HepG2 (cell line): ENCODE measurements around the gene HS6ST1. TPM values are rescaled to one million over a fixed set of nuclear protein-coding genes. Genes with fewer than 3 reads are reported as not detected.

ENCODE experiments used
- CREB3 ChIP-seq: sonication (generic); formaldehyde crosslinking; IDR thresholded peaks from 2 replicates; pipeline ENCODE4 v1.5.0; 2020; ENCODE audit warnings: missing genetic modification reagents
- FOXA3 ChIP-seq: IDR thresholded peaks from 2 replicates; pipeline ENCODE4 v1.6.1; 2016; ENCODE audit warnings: missing genetic modification reagents, missing compliant biosample characterization
- GATA4 ChIP-seq: sonication (generic); IDR thresholded peaks from 2 replicates; pipeline ENCODE4 v1.6.1; 2016; ENCODE audit warnings: antibody characterized with exemption, low read depth, borderline replicate concordance
- HCFC1 ChIP-seq: fragments of 150-350 bp; IDR thresholded peaks from 2 replicates; pipeline ENCODE4 v1.6.1; 2014; ENCODE audit warnings: low read depth, low read length
- MEIS2 ChIP-seq: sonication (generic); formaldehyde crosslinking; IDR thresholded peaks from 2 replicates; pipeline ENCODE4 v1.9.0; 2021; ENCODE audit warnings: mild to moderate bottlenecking, missing genetic modification reagents
- PATZ1 ChIP-seq: sonication (generic); formaldehyde crosslinking; IDR thresholded peaks from 2 replicates; pipeline ENCODE4 v1.4.0; 2020; ENCODE audit warnings: missing genetic modification reagents
- RXRA ChIP-seq: sonication (generic); formaldehyde crosslinking; IDR thresholded peaks from 2 replicates; pipeline ENCODE4 v1.5.1; 2020; ENCODE audit warnings: missing genetic modification reagents
- SNAPC5 ChIP-seq: sonication (generic); formaldehyde crosslinking; IDR thresholded peaks from 2 replicates; pipeline ENCODE4 v1.8.1; 2023; ENCODE audit warnings: mild to moderate bottlenecking, missing genetic modification reagents, borderline replicate concordance
- ZHX1 ChIP-seq: sonication (generic); formaldehyde crosslinking; IDR thresholded peaks from 2 replicates; pipeline ENCODE4 v1.8.1; 2022; ENCODE audit warnings: low read depth, mild to moderate bottlenecking, missing genetic modification reagents
- ZKSCAN5 ChIP-seq: sonication (generic); formaldehyde crosslinking; IDR thresholded peaks from 2 replicates; pipeline ENCODE4 v1.5.1; 2020; ENCODE audit warnings: mild to moderate bottlenecking, missing genetic modification reagents
- ZKSCAN8 ChIP-seq: IDR thresholded peaks from 2 replicates; pipeline ENCODE4 v1.6.1; 2016; ENCODE audit warnings: borderline replicate concordance, missing genetic modification reagents, missing compliant biosample characterization
- ZNF124 ChIP-seq: sonication (generic); formaldehyde crosslinking; IDR thresholded peaks from 2 replicates; pipeline ENCODE4 v1.4.0; 2020; ENCODE audit warnings: missing genetic modification reagents
- ZNF3 ChIP-seq: IDR thresholded peaks from 2 replicates; pipeline ENCODE4 v1.7.0; 2017; ENCODE audit warnings: inconsistent platforms
- ZNF331 ChIP-seq: sonication (generic); formaldehyde crosslinking; IDR thresholded peaks from 2 replicates; pipeline ENCODE4 v1.4.0; 2020; ENCODE audit warnings: missing genetic modification reagents
- ZNF362 ChIP-seq: sonication (generic); formaldehyde crosslinking; IDR thresholded peaks from 2 replicates; pipeline ENCODE4 v1.4.0; 2020; ENCODE audit warnings: missing genetic modification reagents, mild to moderate bottlenecking, borderline replicate concordance
- ZNF414 ChIP-seq: sonication (generic); formaldehyde crosslinking; IDR thresholded peaks from 2 replicates; pipeline ENCODE4 v1.5.0; 2020; ENCODE audit warnings: missing genetic modification reagents
- ZNF556 ChIP-seq: sonication (generic); formaldehyde crosslinking; IDR thresholded peaks from 2 replicates; pipeline ENCODE4 v1.4.0; 2020; ENCODE audit warnings: mild to moderate bottlenecking, missing genetic modification reagents, borderline replicate concordance
- ZNF577 ChIP-seq: sonication (generic); formaldehyde crosslinking; IDR thresholded peaks from 2 replicates; pipeline ENCODE4 v1.4.0; 2020; ENCODE audit warnings: mild to moderate bottlenecking, low read depth, missing genetic modification reagents, borderline replicate concordance
- ZNF605 ChIP-seq: sonication (generic); formaldehyde crosslinking; IDR thresholded peaks from 2 replicates; pipeline ENCODE4 v1.8.0; 2022; ENCODE audit warnings: mild to moderate bottlenecking, missing genetic modification reagents
- ZNF670 ChIP-seq: sonication (generic); formaldehyde crosslinking; IDR thresholded peaks from 2 replicates; pipeline ENCODE4 v1.8.0; 2022; ENCODE audit warnings: mild to moderate bottlenecking, missing genetic modification reagents, borderline replicate concordance
- polyA plus RNA-seq, 8 experiments: library from polyadenylated mRNA; depleted of rRNA in 3 of 8; stranded (reverse) in 7 of 8; unstranded in 1 of 8; fragments of >200 nt; fragmentation: Illumina TruSeq in 4 of 8; extraction: Trizol in 4 of 8; gene quantifications; 2 replicates each; pipeline versions ENCODE4 v1.2.1 to v1.2.3, GENCODE V29; 2011 to 2016; ENCODE audit warnings: low read depth in 4 of 8, missing spikeins in 1 of 8, mixed read lengths in 1 of 8; ENCODE audit not compliant: insufficient read depth in 1 of 8
- total RNA-seq, 5 experiments: library from RNA; depleted of rRNA; stranded (reverse); fragments of >200 nt; fragmentation: Illumina TruSeq; extraction: Trizol; gene quantifications; 2 replicates each; pipeline ENCODE4 v1.2.3, GENCODE V29; 2016; ENCODE audit warnings: low read depth in 1 of 5

HS6ST1 gene
- total and polyA plus RNA-seq, 2 of the 13 experiments (the other 11 are each of a cell fraction or from before 2014, with no cell fraction given), result 34.5 to 84.6 TPM

- no peak for TF ChIP-seq SNAPC5 (CRISPR knock-in tag)
- TF ChIP-seq ZNF577 (CRISPR knock-in tag), result no peak
- no peak; the same call in 1 of the 2 replicates for TF ChIP-seq GATA4
- peak; percentile 50; the same call in 1 of the 2 replicates for TF ChIP-seq ZNF331 (CRISPR knock-in tag)
- no peak for TF ChIP-seq ZKSCAN8
- no peak for TF ChIP-seq ZKSCAN5 (CRISPR knock-in tag)
- no peak for TF ChIP-seq ZNF414 (CRISPR knock-in tag)
- peak; percentile 71; the same call in 1 of the 2 replicates for TF ChIP-seq ZNF556
- TF ChIP-seq ZNF3, result no peak
- TF ChIP-seq ZNF124 (CRISPR knock-in tag), result no peak; the same call in 1 of the 2 replicates
- no peak for TF ChIP-seq ZNF605
- no peak for TF ChIP-seq RXRA (CRISPR knock-in tag)
- TF ChIP-seq FOXA3 (CRISPR knock-in tag), result peak; percentile 71
- peak; percentile 89 for TF ChIP-seq PATZ1 (CRISPR knock-in tag)
- TF ChIP-seq ZNF670 (CRISPR knock-in tag), result peak; percentile 76; the same call in 1 of the 2 replicates
- no peak for TF ChIP-seq ZHX1 (CRISPR knock-in tag)
- TF ChIP-seq CREB3, result no peak
- peak; percentile 82; the same call in 1 of the 2 replicates for TF ChIP-seq ZNF362 (CRISPR knock-in tag)
- 0 out of 2 replicates have a peak, but pooled peaks have one; percentile 27 for TF ChIP-seq MEIS2
- peak; percentile 29; the same call in 1 of the 2 replicates for TF ChIP-seq HCFC1
Measured at GRCh38 chr2:128321784-128322714, 3.4 kb upstream of the HS6ST1 start (continued).
